Effector memory CD4-positive, alpha-beta T cell (primary cell): ENCODE measurements around the gene ARPP19.
"Not testable (repeated sequence)": the region's sequence is repeated elsewhere in the genome, so short reads cannot be mapped to it uniquely, and the experiment has no call there.

Experiments used
- DNase-seq, 3 donors: peaks; one replicate each; pipeline ENCODE4 v3.0.0-alpha.2; 2020
- H3K27ac ChIP-seq: 2 replicates; pipeline ENCODE4 v1.7.0; 2013; ENCODE audit warnings: mild to moderate bottlenecking, low read length, moderate library complexity; ENCODE audit not compliant: insufficient read depth, poor library complexity, severe bottlenecking
- H3K27me3 ChIP-seq: replicated peaks from 2 replicates; pipeline ENCODE4 v1.7.0; 2013; ENCODE audit warnings: mild to moderate bottlenecking, low read length; ENCODE audit not compliant: insufficient read depth, control insufficient read depth, poor library complexity, severe bottlenecking
- H3K36me3 ChIP-seq: 2 replicates; pipeline ENCODE4 v1.7.0; 2013; ENCODE audit warnings: mild to moderate bottlenecking, low read length, moderate library complexity; ENCODE audit not compliant: control insufficient read depth, insufficient read depth
- H3K4me1 ChIP-seq: 2 replicates; pipeline ENCODE4 v1.7.0; 2013; ENCODE audit warnings: low read length, mild to moderate bottlenecking; ENCODE audit not compliant: control insufficient read depth, insufficient read depth, poor library complexity, severe bottlenecking
- H3K4me3 ChIP-seq: 2 replicates; pipeline ENCODE4 v1.7.0; 2013; ENCODE audit warnings: low read length, low read depth, mild to moderate bottlenecking; ENCODE audit not compliant: insufficient read depth, poor library complexity, severe bottlenecking
- H3K9me3 ChIP-seq: 2 replicates; pipeline ENCODE4 v1.7.0; 2013; ENCODE audit warnings: mild to moderate bottlenecking, low read length, moderate library complexity; ENCODE audit not compliant: control insufficient read depth

ARPP19 gene

GRCh38 chr15:52567871-52568600 lies 794 bp downstream of the ARPP19 start:
- Histone ChIP-seq H3K4me1 (peaks cover 30% of the 10 kb centered on the region), H3K4me3 (peak overlapping the region; percentile 61), H3K27ac (peak overlapping the region; percentile 93), H3K27me3 (no peaks in the 10 kb centered on the region), H3K9me3 (no peaks in the 10 kb centered on the region), H3K36me3 (no peaks in the 10 kb centered on the region)
- DNase-seq: peak; percentile 4 to 17 (median 12)

- H3K27ac ChIP-seq: no peak overlapping the region
- H3K36me3 ChIP-seq: no peaks in the 10 kb centered on the region
- H3K4me1 ChIP-seq: peaks cover 30% of the 10 kb centered on the region
- H3K4me3 ChIP-seq: no peak overlapping the region
- H3K9me3 ChIP-seq: no peaks in the 10 kb centered on the region
- no peaks in the 10 kb centered on the region for H3K27me3 ChIP-seq
- no peak for DNase-seq
Observed at GRCh38 chr15:52566889-52567288, 1.9 kb downstream of the ARPP19 start.

- DNase-seq, H3K9me3 ChIP-seq, H3K36me3 ChIP-seq, H3K27ac ChIP-seq, H3K4me3 ChIP-seq, H3K27me3 ChIP-seq: not testable (repeated sequence)
- H3K4me1 ChIP-seq: peaks cover 30% of the 10 kb centered on the region
Observed at GRCh38 chr15:52565417-52566358, 3.1 kb downstream of the ARPP19 start.

GRCh38 chr15:52563501-52564060 lies 5.2 kb downstream of the ARPP19 start:
- H3K27me3 ChIP-seq: no peaks in the 10 kb centered on the region
- H3K4me1 ChIP-seq: peaks cover 37% of the 10 kb centered on the region
- no peaks in the 10 kb centered on the region for H3K36me3 ChIP-seq
- no peak overlapping the region for H3K27ac ChIP-seq
- no peak overlapping the region for H3K4me3 ChIP-seq
- no peak for DNase-seq
- H3K9me3 ChIP-seq: no peaks in the 10 kb centered on the region

GRCh38 chr15:52559575-52559974 lies 9.3 kb downstream of the ARPP19 start:
- Histone ChIP-seq H3K36me3 (peaks cover 14% of the 10 kb centered on the region), H3K27me3 (no peaks in the 10 kb centered on the region), H3K4me3 (no peak overlapping the region), H3K4me1 (peaks cover 19% of the 10 kb centered on the region), H3K9me3 (no peaks in the 10 kb centered on the region), H3K27ac (no peak overlapping the region)
- DNase-seq: no peak

- Histone ChIP-seq H3K27me3 (no peaks in the 10 kb centered on the region), H3K27ac (no peak overlapping the region), H3K4me3 (no peak overlapping the region), H3K36me3 (peaks cover 20% of the 10 kb centered on the region), H3K4me1 (peaks cover 17% of the 10 kb centered on the region), H3K9me3 (no peaks in the 10 kb centered on the region)
- no peak for DNase-seq
Observed at GRCh38 chr15:52559022-52559421, 9.8 kb downstream of the ARPP19 start.

- no peaks in the 10 kb centered on the region for H3K27me3 ChIP-seq
- H3K27ac ChIP-seq: no peak overlapping the region
- H3K36me3 ChIP-seq: peaks cover 21% of the 10 kb centered on the region
- DNase-seq: peak in 2 of 3 donors; percentile 6 to 24
- no peak overlapping the region for H3K4me3 ChIP-seq
- no peaks in the 10 kb centered on the region for H3K9me3 ChIP-seq
- peaks cover 13% of the 10 kb centered on the region for H3K4me1 ChIP-seq
Observed at GRCh38 chr15:52558196-52558595, 10.6 kb downstream of the ARPP19 start.

GRCh38 chr15:52557274-52557641 lies 11.6 kb downstream of the ARPP19 start:
- no peak for DNase-seq
- peaks cover 13% of the 10 kb centered on the region for H3K4me1 ChIP-seq
- no peaks in the 10 kb centered on the region for H3K27me3 ChIP-seq
- H3K4me3 ChIP-seq: no peak overlapping the region
- H3K36me3 ChIP-seq: peaks cover 21% of the 10 kb centered on the region
- H3K9me3 ChIP-seq: no peaks in the 10 kb centered on the region
- no peak overlapping the region for H3K27ac ChIP-seq

GRCh38 chr15:52556524-52557273 lies 12.1 kb downstream of the ARPP19 start:
- Histone ChIP-seq H3K27me3 (no peaks in the 10 kb centered on the region), H3K27ac (no peak overlapping the region), H3K36me3 (peaks cover 25% of the 10 kb centered on the region), H3K4me1 (peaks cover 13% of the 10 kb centered on the region), H3K4me3 (no peak overlapping the region), H3K9me3 (no peaks in the 10 kb centered on the region)
- DNase-seq: no peak
